Liver (tissue), 9 donors: Measurements from ENCODE around the gene ABCG5. TPM values are rescaled to one million over a fixed set of nuclear protein-coding genes. Genes with fewer than 3 reads are reported as not detected.

ENCODE experiments used
- DNase-seq: peaks from one replicate; pipeline ENCODE4 v3.0.0-alpha.2; 2017; ENCODE audit warnings: low spot score
- H3K27ac ChIP-seq, 2 donors: one replicate each; pipeline ENCODE4 v1.7.0; 2013; ENCODE audit warnings: inconsistent platforms in 2 of 2, low read length in 2 of 2, control low read depth in 1 of 2, low read depth in 1 of 2, mild to moderate bottlenecking in 1 of 2
- H3K27me3 ChIP-seq, 4 donors: one replicate each; pipeline versions ENCODE4 v1.6.1 to v1.7.0; 2013; ENCODE audit warnings: low read length in 3 of 4, inconsistent platforms in 1 of 4, mild to moderate bottlenecking in 1 of 4, moderate library complexity in 1 of 4; ENCODE audit not compliant: control insufficient read depth in 4 of 4, insufficient read depth in 4 of 4
- H3K36me3 ChIP-seq, 4 donors: one replicate each; pipeline versions ENCODE4 v1.6.1 to v1.7.0; 2013; ENCODE audit warnings: low read length in 3 of 4, mild to moderate bottlenecking in 3 of 4, low read depth in 1 of 4, moderate library complexity in 1 of 4; ENCODE audit not compliant: control insufficient read depth in 4 of 4, insufficient read depth in 3 of 4
- H3K4me1 ChIP-seq, 4 donors: one replicate each; pipeline versions ENCODE4 v1.6.1 to v1.7.0; 2013; ENCODE audit warnings: low read length in 3 of 4, mild to moderate bottlenecking in 3 of 4, moderate library complexity in 1 of 4; ENCODE audit not compliant: control insufficient read depth in 4 of 4, insufficient read depth in 4 of 4
- H3K4me3 ChIP-seq, 3 donors: one replicate each; pipeline versions ENCODE4 v1.6.1 to v1.7.0; 2013; ENCODE audit warnings: low read length in 3 of 3, control low read depth in 1 of 3, low read depth in 1 of 3, mild to moderate bottlenecking in 1 of 3
- H3K9ac ChIP-seq, 2 donors: one replicate each; pipeline ENCODE4 v1.7.0; 2013; ENCODE audit warnings: low read length in 2 of 2, mild to moderate bottlenecking in 2 of 2, moderate library complexity in 2 of 2, control low read depth in 1 of 2, low read depth in 1 of 2
- H3K9me3 ChIP-seq, 4 donors: one replicate each; pipeline versions ENCODE4 v1.6.1 to v1.7.0; 2013; ENCODE audit warnings: low read length in 3 of 4; ENCODE audit not compliant: control insufficient read depth in 4 of 4
- CTCF ChIP-seq: fragments of 150-350 bp; IDR thresholded peaks from 2 replicates; pipeline ENCODE4 v1.5.1; 2017; ENCODE audit warnings: improper control_type of control experiment, low read depth, low read length; ENCODE audit not compliant: missing input control
- EGR1 ChIP-seq, 2 donors: IDR thresholded peaks; 2 replicates each; pipeline ENCODE4 v1.6.1; 2016 to 2018; ENCODE audit warnings: antibody characterized with exemption in 2 of 2, low read depth in 2 of 2
- FOXA1 ChIP-seq: IDR thresholded peaks from 2 replicates; pipeline ENCODE4 v1.6.1; 2016; ENCODE audit warnings: antibody characterized with exemption
- FOXA2 ChIP-seq: IDR thresholded peaks from 2 replicates; pipeline ENCODE4 v1.6.1; 2016; ENCODE audit warnings: antibody characterized with exemption
- GABPA ChIP-seq, 2 donors: IDR thresholded peaks in 1 of 2; conservative IDR thresholded peaks in 1 of 2; 2 replicates each; pipeline ENCODE4 v1.6.1; 2016; ENCODE audit warnings: antibody characterized with exemption in 2 of 2, mild to moderate bottlenecking in 1 of 2, moderate library complexity in 1 of 2
- HNF4A ChIP-seq, 2 donors: conservative IDR thresholded peaks; 2 replicates each; pipeline ENCODE4 v1.6.1; 2016; ENCODE audit warnings: antibody characterized with exemption in 2 of 2, mild to moderate bottlenecking in 2 of 2
- JUND ChIP-seq, 2 donors: IDR thresholded peaks; 2 replicates each; pipeline ENCODE4 v1.6.1; 2016; ENCODE audit warnings: antibody characterized with exemption in 2 of 2
- RAD21 ChIP-seq, 2 donors: IDR thresholded peaks; 2 replicates each; pipeline ENCODE4 v1.6.1; 2016; ENCODE audit warnings: antibody characterized with exemption in 2 of 2, mild to moderate bottlenecking in 2 of 2
- RXRA ChIP-seq, 2 donors: IDR thresholded peaks; 2 replicates each; pipeline ENCODE4 v1.6.1; 2017 to 2018; ENCODE audit warnings: antibody characterized with exemption in 2 of 2, mild to moderate bottlenecking in 1 of 2
- SP1 ChIP-seq: IDR thresholded peaks from 2 replicates; pipeline ENCODE4 v1.6.1; 2018; ENCODE audit warnings: antibody characterized with exemption, mild to moderate bottlenecking
- TAF1 ChIP-seq: conservative IDR thresholded peaks from 2 replicates; pipeline ENCODE4 v1.6.1; 2016; ENCODE audit warnings: antibody characterized with exemption, mild to moderate bottlenecking
- ZBTB33 ChIP-seq: IDR thresholded peaks from 2 replicates; pipeline ENCODE4 v1.6.1; 2016; ENCODE audit warnings: antibody characterized with exemption
- WGBS: extraction: QIAGEN DNeasy Blood & Tissue Kit; methylation state at CpG from one replicate; pipeline ENCODE4 v1.1.7; 2013; 5-methylcytosine and 5-hydroxymethylcytosine counted together
- polyA plus RNA-seq, 2 donors: library from polyadenylated mRNA; stranded (reverse) in 1 of 2; unstranded in 1 of 2; fragments of 200-250 nt in 1 of 2; fragments of >200 nt in 1 of 2; fragmentation: Nextera tagmentation in 1 of 2; extraction: Ambion mirVana in 1 of 2; gene quantifications; one replicate each; pipeline versions ENCODE4 v1.2.1 to v1.2.3, GENCODE V29; 2013 to 2015
- total RNA-seq, 2 donors: library from RNA; depleted of rRNA; stranded (reverse); fragments of >200 nt; gene quantifications; one replicate each; pipeline ENCODE4 v1.2.3, GENCODE V29; 2014
- TF ChIP-seq, protein P1 (sequence below): IDR thresholded peaks from 2 replicates; pipeline ENCODE4 v1.6.1; 2016; ENCODE audit warnings: antibody characterized with exemption
- TF ChIP-seq, protein P2 (sequence below): IDR thresholded peaks from 2 replicates; pipeline ENCODE4 v1.6.1; 2016; ENCODE audit warnings: antibody characterized with exemption
- donor health status: healthy.
- donor health status: healthy.
- donor health status: healthy.
- donor health status: healthy.
- donor health status: healthy.

ABCG5 gene
- total and polyA plus RNA-seq, 4 donors: 15.4 to 63.8 (median 38.5) TPM

- Histone ChIP-seq H3K4me3 (peak overlapping the region; percentile 51 to 77 (median 58)), H3K27ac (peak overlapping the region; percentile 85 to 89)
These were observed 1.3 kb upstream of the ABCG5 start for GRCh38 chr2:43839776-43840564.

GRCh38 chr2:43837831-43838559, 644 bp downstream of the ABCG5 start:
- Histone ChIP-seq H3K27me3 (no peaks in the 10 kb centered on the region), H3K4me3 (peak overlapping the region; percentile 15 to 77 (median 58)), H3K27ac (peak overlapping the region; percentile 85 to 89), H3K9ac (peak overlapping the region; percentile 50 to 91), H3K4me1 (peaks cover 3 to 64% (median 46%) of the 10 kb centered on the region in 4 donors), H3K9me3 (no peaks in the 10 kb centered on the region), H3K36me3 (peaks cover 0 to 2% (median under 1%) of the 10 kb centered on the region in 4 donors)
- TF ChIP-seq RAD21 (IDR thresholded peaks at IDR 0.05) (peak in 1 of 2 donors; percentile 40), ZBTB33 (no peak)
- DNase-seq: no peak
- WGBS: 40% methylated on average over 21 of the region's 21 CpGs

More at GRCh38 chr2:43839776-43840564, 1.3 kb upstream of the ABCG5 start:
- Histone ChIP-seq H3K27me3 (no peaks in the 10 kb centered on the region), H3K9ac (peak overlapping the region; percentile 71 to 99), H3K9me3 (no peaks in the 10 kb centered on the region), H3K4me1 (peaks cover 3 to 77% (median 54%) of the 10 kb centered on the region in 4 donors), H3K36me3 (peaks cover 0 to 2% (median 0%) of the 10 kb centered on the region in 4 donors)
- DNase-seq: no peak
- 36% methylated on average over 14 of the region's 14 CpGs for WGBS
- TF ChIP-seq, protein P1, sequence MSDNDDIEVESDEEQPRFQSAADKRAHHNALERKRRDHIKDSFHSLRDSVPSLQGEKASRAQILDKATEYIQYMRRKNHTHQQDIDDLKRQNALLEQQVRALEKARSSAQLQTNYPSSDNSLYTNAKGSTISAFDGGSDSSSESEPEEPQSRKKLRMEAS: no peak

- Histone ChIP-seq H3K9ac (peak overlapping the region; percentile 28 to 91), H3K4me1 (peaks cover 3 to 56% (median 40%) of the 10 kb centered on the region in 4 donors), H3K9me3 (no peaks in the 10 kb centered on the region), H3K36me3 (peaks cover 2 to 5% (median 3%) of the 10 kb centered on the region in 4 donors), H3K4me3 (peak overlapping the region in 2 of 3 donors; percentile 58 to 77), H3K27ac (no peak overlapping the region), H3K27me3 (no peaks in the 10 kb centered on the region)
- WGBS: 39% methylated on average over 4 of the region's 4 CpGs
- no peak for DNase-seq
- TF ChIP-seq SP1: no peak
- no peak for TF ChIP-seq RAD21 (IDR thresholded peaks at IDR 0.05)
- TF ChIP-seq, protein P2, sequence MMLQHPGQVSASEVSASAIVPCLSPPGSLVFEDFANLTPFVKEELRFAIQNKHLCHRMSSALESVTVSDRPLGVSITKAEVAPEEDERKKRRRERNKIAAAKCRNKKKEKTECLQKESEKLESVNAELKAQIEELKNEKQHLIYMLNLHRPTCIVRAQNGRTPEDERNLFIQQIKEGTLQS: no peak
- TF ChIP-seq RXRA (IDR thresholded peaks at IDR 0.05): no peak
- no peak for TF ChIP-seq TAF1
- TF ChIP-seq EGR1 (IDR thresholded peaks at IDR 0.05; ENCODE audit: low read depth in 2 of 2): no peak
- TF ChIP-seq FOXA2: no peak
- TF ChIP-seq GABPA (IDR thresholded peaks at IDR 0.05 in 1 of 2, conservative IDR thresholded peaks at IDR 0.05 in 1 of 2): no peak
- TF ChIP-seq ZBTB33: no peak
- TF ChIP-seq CTCF: no peak
- no peak for TF ChIP-seq HNF4A (conservative IDR thresholded peaks at IDR 0.05)
- TF ChIP-seq JUND (IDR thresholded peaks at IDR 0.05): no peak
- no peak for TF ChIP-seq FOXA1
- TF ChIP-seq, protein P1: no peak
These were observed 1.6 kb downstream of the ABCG5 start for GRCh38 chr2:43837033-43837432.
